Right cardiac atrium (tissue), 5 donors: ENCODE data around the gene CKS2. TPM values are rescaled to one million over a fixed set of nuclear protein-coding genes. Genes with fewer than 3 reads are reported as not detected.
A peak's percentile ranks its signal among the peaks of the same experiment; 100 is the strongest.

ENCODE experiments used
- ATAC-seq, 2 donors: fragments of 200-7000 bp; cut with Tn5 transposase; one replicate each; pipeline versions ENCODE4 v1.8.0 to v1.9.1; 2020; ENCODE audit warnings: moderate library complexity in 2 of 2, mild to moderate bottlenecking in 1 of 2
- DNase-seq, 3 donors: peaks; one replicate each; pipeline ENCODE4 v3.0.0-alpha.2; 2020
- H3K27ac ChIP-seq: one replicate; pipeline ENCODE4 v1.5.1; 2013; ENCODE audit warnings: mild to moderate bottlenecking, low read length, control low read depth, moderate library complexity
- H3K27me3 ChIP-seq: one replicate; pipeline ENCODE4 v1.6.1; 2013; ENCODE audit not compliant: control insufficient read depth, insufficient read depth
- H3K4me1 ChIP-seq: one replicate; pipeline ENCODE4 v1.6.1; 2013; ENCODE audit warnings: low read length; ENCODE audit not compliant: control insufficient read depth, insufficient read depth
- H3K4me3 ChIP-seq: one replicate; pipeline ENCODE4 v1.5.1; 2013; ENCODE audit warnings: low read length, control low read depth
- H3K9me3 ChIP-seq: one replicate; pipeline ENCODE4 v1.6.1; 2013; ENCODE audit warnings: low read length; ENCODE audit not compliant: control insufficient read depth
- WGBS: extraction: QIAGEN DNeasy Blood & Tissue Kit; methylation state at CpG from one replicate; pipeline ENCODE4 v1.1.7; 2013; 5-methylcytosine and 5-hydroxymethylcytosine counted together
- intact Hi-C, 4 donors: fragments of 100-400 bp; cut with DNase I; formaldehyde crosslinking; loops; one replicate each; pipeline versions ENCODE4 v1.11.0 to v1.14.0; 2022 to 2023
- polyA plus RNA-seq: library from polyadenylated mRNA; stranded (reverse); fragments of 200-250 nt; gene quantifications from one replicate; pipeline ENCODE4 v1.2.3, GENCODE V29; 2013
- total RNA-seq, 4 donors: library from RNA; stranded (reverse); fragmentation: NEBNext Ultra II Directional; extraction: Animal tissue kit (Norgen Biotek cat#: 25700); gene quantifications; one replicate each; pipeline ENCODE4 v1.2.1, GENCODE V29; 2021
- donor health status: healthy with polysubstance abuse.
- donor health status: DM: no; HTN: yes; CAD: no.
- donor health status: DM: no; HTN: no; CAD: no.
- donor health status: DM: no; HTN: yes; CAD: no; lungs with severe emphysema.
- donor health status: DM: yes; HTN: yes; CAD: no.

CKS2 gene
- total and polyA plus RNA-seq, 5 donors: 2.8 to 11.7 (median 5.3) TPM

GRCh38 chr9:89350988-89351557 is 40.1 kb downstream of the CKS2 start:
- Histone ChIP-seq H3K9me3 (no peaks in the 10 kb centered on the region), H3K27me3 (no peaks in the 10 kb centered on the region), H3K4me3 (no peak overlapping the region), H3K27ac (no peak overlapping the region), H3K4me1 (peaks cover 16% of the 10 kb centered on the region)
- DNase-seq (no peak), ATAC-seq (peak; percentile 25 to 39)
- WGBS: 76% methylated on average over 2 of the region's 2 CpGs
- intact Hi-C loops: no loop called here

DNA sequence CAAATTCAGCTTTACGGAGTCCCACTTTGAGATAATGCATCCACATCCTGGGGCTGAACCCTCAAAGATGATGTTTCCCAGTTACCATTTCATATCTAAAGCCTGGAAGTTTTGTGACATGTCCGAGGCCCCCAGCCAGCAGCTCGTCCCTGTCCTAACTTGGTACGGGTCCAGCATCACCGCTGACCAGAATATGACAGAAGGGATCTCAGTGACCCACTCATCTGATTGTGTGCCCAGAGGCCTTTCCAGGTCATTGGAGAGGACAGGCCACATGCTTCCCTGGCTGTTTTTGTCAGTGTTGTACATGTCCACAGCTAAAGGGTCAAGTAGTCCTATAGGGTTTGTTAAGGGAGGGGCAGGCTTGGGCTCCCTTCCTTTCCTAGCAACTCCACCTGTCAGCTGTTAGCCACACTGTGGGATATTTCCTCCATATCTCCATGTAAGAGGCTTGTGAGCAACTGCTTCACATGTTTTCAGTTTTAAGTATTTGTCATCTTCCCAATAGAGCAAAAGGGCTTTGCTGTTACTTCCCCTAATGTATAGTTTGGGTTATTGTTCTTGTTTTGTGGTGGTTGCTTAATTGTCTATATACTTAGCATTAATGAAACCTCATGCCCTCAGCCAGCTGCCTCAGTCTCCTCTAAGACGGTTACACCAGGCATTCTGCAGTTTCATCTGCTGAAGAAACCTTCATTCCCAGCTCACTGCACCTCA is 40.7 kb downstream of the CKS2 start:
- Histone ChIP-seq H3K9me3 (no peaks in the 10 kb centered on the region), H3K4me1 (peaks cover 16% of the 10 kb centered on the region), H3K4me3 (no peak overlapping the region), H3K27ac (peak overlapping the region; percentile 19), H3K27me3 (no peaks in the 10 kb centered on the region)
- intact Hi-C loops: no loop called here
- ATAC-seq (peak; percentile 9 to 34), DNase-seq (no peak)
- WGBS: 71% methylated on average over 6 of the region's 6 CpGs

- intact Hi-C loops: no loop called here
- no peak overlapping the region for H3K4me3 ChIP-seq
Observed at GRCh38 chr9:89352451-89352850, 41.5 kb downstream of the CKS2 start.

GRCh38 chr9:89352874-89353649 is 42.1 kb downstream of the CKS2 start:
- Histone ChIP-seq H3K4me3 (no peak overlapping the region), H3K27me3 (no peaks in the 10 kb centered on the region), H3K27ac (no peak overlapping the region), H3K4me1 (peaks cover 16% of the 10 kb centered on the region), H3K9me3 (no peaks in the 10 kb centered on the region)
- ATAC-seq (peak in 1 of 2 donors; percentile 37), DNase-seq (no peak)
- intact Hi-C loops: no loop called here
- 70% methylated on average over 8 of the region's 8 CpGs for WGBS

More at GRCh38 chr9:89352451-89352850, 41.5 kb downstream of the CKS2 start:
- no peaks in the 10 kb centered on the region for H3K9me3 ChIP-seq
- no peak for ATAC-seq
- peak overlapping the region; percentile 19 for H3K27ac ChIP-seq
- DNase-seq: no peak
- H3K4me1 ChIP-seq: peaks cover 16% of the 10 kb centered on the region
- H3K27me3 ChIP-seq: no peaks in the 10 kb centered on the region
- 59% methylated on average over 3 of the region's 3 CpGs for whole genome bisulfite sequencing

GRCh38 chr9:89353989-89354388 is 43.0 kb downstream of the CKS2 start:
- Histone ChIP-seq H3K27me3 (no peaks in the 10 kb centered on the region), H3K27ac (no peak overlapping the region), H3K9me3 (no peaks in the 10 kb centered on the region), H3K4me1 (peaks cover 16% of the 10 kb centered on the region), H3K4me3 (no peak overlapping the region)
- ATAC-seq (no peak), DNase-seq (no peak)
- intact Hi-C loops: no loop called here
- 72% methylated on average over 3 of the region's 3 CpGs for WGBS

GRCh38 chr9:89354471-89354870 is 43.5 kb downstream of the CKS2 start:
- Histone ChIP-seq H3K4me1 (peaks cover 16% of the 10 kb centered on the region), H3K4me3 (no peak overlapping the region), H3K27me3 (no peaks in the 10 kb centered on the region), H3K9me3 (no peaks in the 10 kb centered on the region), H3K27ac (no peak overlapping the region)
- intact Hi-C loops: no loop called here
- 97% methylated on average over 6 of the region's 6 CpGs for WGBS
- no peak for ATAC-seq
- DNase-seq: no peak

DNA sequence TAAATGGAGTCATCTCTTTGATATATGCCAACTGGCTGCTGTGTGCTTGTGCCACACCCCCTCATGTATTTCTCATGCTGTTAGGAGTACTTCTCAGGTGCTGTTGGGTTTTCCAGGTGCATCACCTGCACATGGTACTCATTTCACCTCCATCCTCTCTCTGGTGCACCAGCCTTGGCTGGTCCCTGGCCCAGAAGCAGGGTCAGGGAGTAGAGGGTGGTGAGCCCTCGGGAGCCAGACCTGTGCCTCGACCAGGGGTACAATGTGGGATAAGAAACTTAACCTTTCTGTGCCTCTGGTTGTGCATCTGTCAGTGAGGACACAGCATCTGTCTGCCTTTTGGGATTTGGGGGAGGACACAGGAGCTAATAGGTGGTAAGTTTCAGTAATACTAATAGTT is 45.8 kb downstream of the CKS2 start:
- H3K4me1 ChIP-seq: peaks cover 12% of the 10 kb centered on the region

GRCh38 chr9:89357331-89358197 is 46.6 kb downstream of the CKS2 start:
- WGBS: 94% methylated on average over 8 of the region's 8 CpGs
- ATAC-seq (no peak), DNase-seq (no peak)
- Histone ChIP-seq H3K9me3 (no peaks in the 10 kb centered on the region), H3K4me3 (no peak overlapping the region), H3K4me1 (peaks cover 8% of the 10 kb centered on the region), H3K27me3 (no peaks in the 10 kb centered on the region), H3K27ac (no peak overlapping the region)
- intact Hi-C loops: no loop called here

More for the DNA sequence above, 45.8 kb downstream of the CKS2 start:
- WGBS: 93% methylated on average over 2 of the region's 2 CpGs
- H3K4me3 ChIP-seq: no peak overlapping the region
- DNase-seq (no peak), ATAC-seq (no peak)
- H3K9me3 ChIP-seq: no peaks in the 10 kb centered on the region
- intact Hi-C loops: no loop called here
- no peaks in the 10 kb centered on the region for H3K27me3 ChIP-seq
- no peak overlapping the region for H3K27ac ChIP-seq

GRCh38 chr9:89358376-89358916 is 47.5 kb downstream of the CKS2 start:
- intact Hi-C loops: no loop called here
- no peaks in the 10 kb centered on the region for H3K4me1 ChIP-seq
- H3K27ac ChIP-seq: no peak overlapping the region
- H3K27me3 ChIP-seq: no peaks in the 10 kb centered on the region
- H3K4me3 ChIP-seq: no peak overlapping the region
- H3K9me3 ChIP-seq: no peaks in the 10 kb centered on the region
- no peak for ATAC-seq
- 86% methylated on average over 3 of the region's 3 CpGs for WGBS
- DNase-seq: no peak

- ATAC-seq: peak in 1 of 2 donors; percentile 48
- no peak for DNase-seq
- H3K27ac ChIP-seq: no peak overlapping the region
- no peaks in the 10 kb centered on the region for H3K4me1 ChIP-seq
- H3K9me3 ChIP-seq: no peaks in the 10 kb centered on the region
- 61% methylated on average over 4 of the region's 4 CpGs for WGBS
- no peaks in the 10 kb centered on the region for H3K27me3 ChIP-seq
- H3K4me3 ChIP-seq: no peak overlapping the region
- intact Hi-C loops: no loop called here
Observed at GRCh38 chr9:89358985-89359384, 48.0 kb downstream of the CKS2 start.
